ENCODE measurements around the gene KLHL14. TPM values are rescaled to one million over a fixed set of nuclear protein-coding genes. Genes with fewer than 3 reads are reported as not detected.

Gene KLHL14
- total and polyA plus RNA-seq, 2 experiments from 2014 or later: 0.44 to 1.9 TPM

GRCh38 chr18:32804134-32804888 lies 31.5 kb upstream of the KLHL14 start:
- Histone ChIP-seq H3K4me3 (no peak overlapping the region), H2AFZ (0 out of 2 replicates have a peak overlapping the region, but pooled peaks have one; percentile 16), H3K4me1 (ENCODE audit: insufficient read depth) (no peaks in the 10 kb centered on the region), H3K36me3 (ENCODE audit: insufficient read depth) (no peaks in the 10 kb centered on the region), H3K79me2 (replicated peaks; ENCODE audit: insufficient read depth) (no peaks in the 10 kb centered on the region), H3K27ac (ENCODE audit: low read depth) (no peak overlapping the region), H3K9me2 (ENCODE audit: insufficient read depth) (no peaks in the 10 kb centered on the region), H4K20me1 (replicated peaks; ENCODE audit: insufficient read depth) (no peaks in the 10 kb centered on the region), H3F3A (replicated peaks; ENCODE audit: low read depth) (no peaks in the 10 kb centered on the region), H3K27me3 (ENCODE audit: insufficient read depth) (no peaks in the 10 kb centered on the region), H3K4me2 (no peak overlapping the region)
- DNase-seq (ENCODE audit: low spot score) (no peak), ATAC-seq (no peak)
- TF ChIP-seq ZNF331 (CRISPR knock-in tag; IDR thresholded peaks at IDR 0.05; ENCODE audit: low read depth): no peak
- TF ChIP-seq, protein P1, sequence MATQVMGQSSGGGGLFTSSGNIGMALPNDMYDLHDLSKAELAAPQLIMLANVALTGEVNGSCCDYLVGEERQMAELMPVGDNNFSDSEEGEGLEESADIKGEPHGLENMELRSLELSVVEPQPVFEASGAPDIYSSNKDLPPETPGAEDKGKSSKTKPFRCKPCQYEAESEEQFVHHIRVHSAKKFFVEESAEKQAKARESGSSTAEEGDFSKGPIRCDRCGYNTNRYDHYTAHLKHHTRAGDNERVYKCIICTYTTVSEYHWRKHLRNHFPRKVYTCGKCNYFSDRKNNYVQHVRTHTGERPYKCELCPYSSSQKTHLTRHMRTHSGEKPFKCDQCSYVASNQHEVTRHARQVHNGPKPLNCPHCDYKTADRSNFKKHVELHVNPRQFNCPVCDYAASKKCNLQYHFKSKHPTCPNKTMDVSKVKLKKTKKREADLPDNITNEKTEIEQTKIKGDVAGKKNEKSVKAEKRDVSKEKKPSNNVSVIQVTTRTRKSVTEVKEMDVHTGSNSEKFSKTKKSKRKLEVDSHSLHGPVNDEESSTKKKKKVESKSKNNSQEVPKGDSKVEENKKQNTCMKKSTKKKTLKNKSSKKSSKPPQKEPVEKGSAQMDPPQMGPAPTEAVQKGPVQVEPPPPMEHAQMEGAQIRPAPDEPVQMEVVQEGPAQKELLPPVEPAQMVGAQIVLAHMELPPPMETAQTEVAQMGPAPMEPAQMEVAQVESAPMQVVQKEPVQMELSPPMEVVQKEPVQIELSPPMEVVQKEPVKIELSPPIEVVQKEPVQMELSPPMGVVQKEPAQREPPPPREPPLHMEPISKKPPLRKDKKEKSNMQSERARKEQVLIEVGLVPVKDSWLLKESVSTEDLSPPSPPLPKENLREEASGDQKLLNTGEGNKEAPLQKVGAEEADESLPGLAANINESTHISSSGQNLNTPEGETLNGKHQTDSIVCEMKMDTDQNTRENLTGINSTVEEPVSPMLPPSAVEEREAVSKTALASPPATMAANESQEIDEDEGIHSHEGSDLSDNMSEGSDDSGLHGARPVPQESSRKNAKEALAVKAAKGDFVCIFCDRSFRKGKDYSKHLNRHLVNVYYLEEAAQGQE (IDR thresholded peaks at IDR 0.05; ENCODE audit: unreplicated experiment): no peak
- TF ChIP-seq, protein P2, sequence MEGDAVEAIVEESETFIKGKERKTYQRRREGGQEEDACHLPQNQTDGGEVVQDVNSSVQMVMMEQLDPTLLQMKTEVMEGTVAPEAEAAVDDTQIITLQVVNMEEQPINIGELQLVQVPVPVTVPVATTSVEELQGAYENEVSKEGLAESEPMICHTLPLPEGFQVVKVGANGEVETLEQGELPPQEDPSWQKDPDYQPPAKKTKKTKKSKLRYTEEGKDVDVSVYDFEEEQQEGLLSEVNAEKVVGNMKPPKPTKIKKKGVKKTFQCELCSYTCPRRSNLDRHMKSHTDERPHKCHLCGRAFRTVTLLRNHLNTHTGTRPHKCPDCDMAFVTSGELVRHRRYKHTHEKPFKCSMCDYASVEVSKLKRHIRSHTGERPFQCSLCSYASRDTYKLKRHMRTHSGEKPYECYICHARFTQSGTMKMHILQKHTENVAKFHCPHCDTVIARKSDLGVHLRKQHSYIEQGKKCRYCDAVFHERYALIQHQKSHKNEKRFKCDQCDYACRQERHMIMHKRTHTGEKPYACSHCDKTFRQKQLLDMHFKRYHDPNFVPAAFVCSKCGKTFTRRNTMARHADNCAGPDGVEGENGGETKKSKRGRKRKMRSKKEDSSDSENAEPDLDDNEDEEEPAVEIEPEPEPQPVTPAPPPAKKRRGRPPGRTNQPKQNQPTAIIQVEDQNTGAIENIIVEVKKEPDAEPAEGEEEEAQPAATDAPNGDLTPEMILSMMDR (conservative IDR thresholded peaks at IDR 0.05; ENCODE audit: low read depth in 2 of 2): no peak
- no peak for TF ChIP-seq JUNB (IDR thresholded peaks at IDR 0.05; ENCODE audit: unreplicated experiment)
- TF ChIP-seq ZNF114 (CRISPR knock-in tag; IDR thresholded peaks at IDR 0.05): no peak
- TF ChIP-seq, protein P3, sequence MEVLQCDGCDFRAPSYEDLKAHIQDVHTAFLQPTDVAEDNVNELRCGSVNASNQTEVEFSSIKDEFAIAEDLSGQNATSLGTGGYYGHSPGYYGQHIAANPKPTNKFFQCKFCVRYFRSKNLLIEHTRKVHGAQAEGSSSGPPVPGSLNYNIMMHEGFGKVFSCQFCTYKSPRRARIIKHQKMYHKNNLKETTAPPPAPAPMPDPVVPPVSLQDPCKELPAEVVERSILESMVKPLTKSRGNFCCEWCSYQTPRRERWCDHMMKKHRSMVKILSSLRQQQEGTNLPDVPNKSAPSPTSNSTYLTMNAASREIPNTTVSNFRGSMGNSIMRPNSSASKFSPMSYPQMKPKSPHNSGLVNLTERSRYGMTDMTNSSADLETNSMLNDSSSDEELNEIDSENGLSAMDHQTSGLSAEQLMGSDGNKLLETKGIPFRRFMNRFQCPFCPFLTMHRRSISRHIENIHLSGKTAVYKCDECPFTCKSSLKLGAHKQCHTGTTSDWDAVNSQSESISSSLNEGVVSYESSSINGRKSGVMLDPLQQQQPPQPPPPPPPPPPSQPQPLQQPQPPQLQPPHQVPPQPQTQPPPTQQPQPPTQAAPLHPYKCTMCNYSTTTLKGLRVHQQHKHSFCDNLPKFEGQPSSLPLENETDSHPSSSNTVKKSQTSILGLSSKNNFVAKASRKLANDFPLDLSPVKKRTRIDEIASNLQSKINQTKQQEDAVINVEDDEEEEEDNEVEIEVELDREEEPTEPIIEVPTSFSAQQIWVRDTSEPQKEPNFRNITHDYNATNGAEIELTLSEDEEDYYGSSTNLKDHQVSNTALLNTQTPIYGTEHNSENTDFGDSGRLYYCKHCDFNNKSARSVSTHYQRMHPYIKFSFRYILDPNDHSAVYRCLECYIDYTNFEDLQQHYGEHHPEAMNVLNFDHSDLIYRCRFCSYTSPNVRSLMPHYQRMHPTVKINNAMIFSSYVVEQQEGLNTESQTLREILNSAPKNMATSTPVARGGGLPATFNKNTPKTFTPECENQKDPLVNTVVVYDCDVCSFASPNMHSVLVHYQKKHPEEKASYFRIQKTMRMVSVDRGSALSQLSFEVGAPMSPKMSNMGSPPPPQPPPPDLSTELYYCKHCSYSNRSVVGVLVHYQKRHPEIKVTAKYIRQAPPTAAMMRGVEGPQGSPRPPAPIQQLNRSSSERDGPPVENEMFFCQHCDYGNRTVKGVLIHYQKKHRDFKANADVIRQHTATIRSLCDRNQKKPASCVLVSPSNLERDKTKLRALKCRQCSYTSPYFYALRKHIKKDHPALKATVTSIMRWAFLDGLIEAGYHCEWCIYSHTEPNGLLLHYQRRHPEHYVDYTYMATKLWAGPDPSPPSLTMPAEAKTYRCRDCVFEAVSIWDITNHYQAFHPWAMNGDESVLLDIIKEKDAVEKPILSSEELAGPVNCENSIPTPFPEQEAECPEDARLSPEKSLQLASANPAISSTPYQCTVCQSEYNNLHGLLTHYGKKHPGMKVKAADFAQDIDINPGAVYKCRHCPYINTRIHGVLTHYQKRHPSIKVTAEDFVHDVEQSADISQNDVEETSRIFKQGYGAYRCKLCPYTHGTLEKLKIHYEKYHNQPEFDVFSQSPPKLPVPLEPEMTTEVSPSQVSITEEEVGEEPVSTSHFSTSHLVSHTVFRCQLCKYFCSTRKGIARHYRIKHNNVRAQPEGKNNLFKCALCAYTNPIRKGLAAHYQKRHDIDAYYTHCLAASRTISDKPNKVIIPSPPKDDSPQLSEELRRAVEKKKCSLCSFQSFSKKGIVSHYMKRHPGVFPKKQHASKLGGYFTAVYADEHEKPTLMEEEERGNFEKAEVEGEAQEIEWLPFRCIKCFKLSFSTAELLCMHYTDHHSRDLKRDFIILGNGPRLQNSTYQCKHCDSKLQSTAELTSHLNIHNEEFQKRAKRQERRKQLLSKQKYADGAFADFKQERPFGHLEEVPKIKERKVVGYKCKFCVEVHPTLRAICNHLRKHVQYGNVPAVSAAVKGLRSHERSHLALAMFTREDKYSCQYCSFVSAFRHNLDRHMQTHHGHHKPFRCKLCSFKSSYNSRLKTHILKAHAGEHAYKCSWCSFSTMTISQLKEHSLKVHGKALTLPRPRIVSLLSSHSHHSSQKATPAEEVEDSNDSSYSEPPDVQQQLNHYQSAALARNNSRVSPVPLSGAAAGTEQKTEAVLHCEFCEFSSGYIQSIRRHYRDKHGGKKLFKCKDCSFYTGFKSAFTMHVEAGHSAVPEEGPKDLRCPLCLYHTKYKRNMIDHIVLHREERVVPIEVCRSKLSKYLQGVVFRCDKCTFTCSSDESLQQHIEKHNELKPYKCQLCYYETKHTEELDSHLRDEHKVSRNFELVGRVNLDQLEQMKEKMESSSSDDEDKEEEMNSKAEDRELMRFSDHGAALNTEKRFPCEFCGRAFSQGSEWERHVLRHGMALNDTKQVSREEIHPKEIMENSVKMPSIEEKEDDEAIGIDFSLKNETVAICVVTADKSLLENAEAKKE (CRISPR knock-in tag; IDR thresholded peaks at IDR 0.05): no peak
- no peak for TF ChIP-seq EZH2 (IDR thresholded peaks at IDR 0.05; ENCODE audit: low read depth, unreplicated experiment)
- TF ChIP-seq POLR2AphosphoS5 (IDR thresholded peaks at IDR 0.05; ENCODE audit: low read depth): no peak
- TF ChIP-seq EZH2phosphoT487 (IDR thresholded peaks at IDR 0.05; ENCODE audit: unreplicated experiment): no peak
- TF ChIP-seq STAT1 (IDR thresholded peaks at IDR 0.05; ENCODE audit: unreplicated experiment): no peak
- no peak for TF ChIP-seq ETS1 (IDR thresholded peaks at IDR 0.05)
- no peak for TF ChIP-seq NANOG (IDR thresholded peaks at IDR 0.05; ENCODE audit: borderline replicate concordance)
- no peak for TF ChIP-seq CREB1 (CRISPR knock-in tag; IDR thresholded peaks at IDR 0.05; ENCODE audit: low read depth)
- Mint-ChIP-seq H3K9me3 (no peaks in the 10 kb centered on the region), H3K27ac (no peak overlapping the region), H3K36me3 (ENCODE audit: low read depth) (no peaks in the 10 kb centered on the region), H3K4me1 (no peaks in the 10 kb centered on the region), H3K27me3 (ENCODE audit: insufficient read depth, low read depth, poor library complexity) (no peaks in the 10 kb centered on the region), H3K4me3 (no peak overlapping the region)

Data from GM23338 (cell line).